Progenitor cell of endocrine pancreas (in vitro differentiated cells): ENCODE results near the gene AQP7. TPM values are rescaled to one million over a fixed set of nuclear protein-coding genes. Genes with fewer than 3 reads are reported as not detected.

ENCODE experiments used
- DNase-seq: peaks from one replicate; pipeline ENCODE4 v3.0.0; 2021; ENCODE audit warnings: low spot score; ENCODE audit not compliant: unreplicated experiment
- H3K27ac Mint-ChIP-seq: 2 replicates; pipeline ENCODE4 v1.8.0; 2021; ENCODE audit warnings: mild to moderate bottlenecking, moderate library complexity, mixed read lengths
- H3K27me3 Mint-ChIP-seq: 2 replicates; pipeline ENCODE4 v1.8.0; 2021; ENCODE audit warnings: mixed read lengths
- H3K36me3 Mint-ChIP-seq: 2 replicates; pipeline ENCODE4 v1.8.0; 2022; ENCODE audit warnings: mixed read lengths; ENCODE audit not compliant: insufficient read depth
- H3K4me1 Mint-ChIP-seq: 2 replicates; pipeline ENCODE4 v1.8.0; 2021; ENCODE audit warnings: low read depth, mixed read lengths
- H3K4me3 Mint-ChIP-seq: 2 replicates; pipeline ENCODE4 v1.8.0; 2021; ENCODE audit warnings: low read depth, mild to moderate bottlenecking, moderate library complexity, mixed read lengths
- H3K9me3 Mint-ChIP-seq: 2 replicates; pipeline ENCODE4 v1.8.0; 2021; ENCODE audit warnings: low read depth, mixed read lengths
- total RNA-seq: library from RNA; stranded (reverse); gene quantifications from 2 replicates; pipeline ENCODE4 v1.2.1, GENCODE V29; 2021
- TF ChIP-seq, protein P1 (sequence below): fragments of 200-600 bp; sonication (generic); IDR thresholded peaks from one replicate; pipeline ENCODE4 v1.5.0; 2021; ENCODE audit warnings: antibody characterized with exemption, mild to moderate bottlenecking; ENCODE audit not compliant: unreplicated experiment

The AQP7 gene
- total RNA-seq, 1 donor from 2014 or later, result 3.3 TPM

DNA sequence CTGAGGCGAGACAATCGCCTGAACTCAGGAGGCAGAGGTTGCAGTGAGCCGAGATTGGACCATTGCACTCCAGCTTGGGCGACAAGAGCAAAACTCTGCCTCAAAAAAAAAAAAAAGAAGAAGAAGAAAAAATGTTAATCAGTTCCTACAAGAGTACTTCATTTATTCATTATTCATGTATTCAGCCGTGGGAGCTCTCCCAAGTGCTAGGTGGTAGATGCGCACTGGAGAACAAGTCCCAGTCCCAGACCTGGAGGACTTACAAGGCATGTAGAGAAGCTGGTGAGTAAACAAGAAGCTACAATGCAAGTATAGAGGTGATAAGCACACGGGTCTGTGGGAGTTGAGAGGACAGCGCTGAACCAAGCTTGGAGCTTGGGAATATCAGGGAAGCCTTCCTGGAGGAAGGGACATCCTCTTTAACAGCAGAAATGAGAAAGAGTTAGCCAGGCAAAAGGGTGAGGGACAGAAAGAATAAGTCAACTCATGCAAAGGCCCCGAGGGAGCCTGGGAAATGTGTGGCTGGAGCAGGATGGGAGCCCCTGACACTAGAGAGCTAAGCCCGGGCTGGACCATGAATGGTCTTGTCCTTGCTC, 17.4 kb upstream of the AQP7 start:
- no peaks in the 10 kb centered on the region for H3K36me3 Mint-ChIP-seq
- TF ChIP-seq, protein P1, sequence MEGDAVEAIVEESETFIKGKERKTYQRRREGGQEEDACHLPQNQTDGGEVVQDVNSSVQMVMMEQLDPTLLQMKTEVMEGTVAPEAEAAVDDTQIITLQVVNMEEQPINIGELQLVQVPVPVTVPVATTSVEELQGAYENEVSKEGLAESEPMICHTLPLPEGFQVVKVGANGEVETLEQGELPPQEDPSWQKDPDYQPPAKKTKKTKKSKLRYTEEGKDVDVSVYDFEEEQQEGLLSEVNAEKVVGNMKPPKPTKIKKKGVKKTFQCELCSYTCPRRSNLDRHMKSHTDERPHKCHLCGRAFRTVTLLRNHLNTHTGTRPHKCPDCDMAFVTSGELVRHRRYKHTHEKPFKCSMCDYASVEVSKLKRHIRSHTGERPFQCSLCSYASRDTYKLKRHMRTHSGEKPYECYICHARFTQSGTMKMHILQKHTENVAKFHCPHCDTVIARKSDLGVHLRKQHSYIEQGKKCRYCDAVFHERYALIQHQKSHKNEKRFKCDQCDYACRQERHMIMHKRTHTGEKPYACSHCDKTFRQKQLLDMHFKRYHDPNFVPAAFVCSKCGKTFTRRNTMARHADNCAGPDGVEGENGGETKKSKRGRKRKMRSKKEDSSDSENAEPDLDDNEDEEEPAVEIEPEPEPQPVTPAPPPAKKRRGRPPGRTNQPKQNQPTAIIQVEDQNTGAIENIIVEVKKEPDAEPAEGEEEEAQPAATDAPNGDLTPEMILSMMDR, result no peak
- H3K4me3 Mint-ChIP-seq, result no peak overlapping the region
- peak overlapping the region; percentile 3 for H3K27ac Mint-ChIP-seq
- no peaks in the 10 kb centered on the region for H3K27me3 Mint-ChIP-seq
- H3K9me3 Mint-ChIP-seq, result no peaks in the 10 kb centered on the region
- H3K4me1 Mint-ChIP-seq, result peaks cover 17% of the 10 kb centered on the region
- no peak for DNase-seq

DNA sequence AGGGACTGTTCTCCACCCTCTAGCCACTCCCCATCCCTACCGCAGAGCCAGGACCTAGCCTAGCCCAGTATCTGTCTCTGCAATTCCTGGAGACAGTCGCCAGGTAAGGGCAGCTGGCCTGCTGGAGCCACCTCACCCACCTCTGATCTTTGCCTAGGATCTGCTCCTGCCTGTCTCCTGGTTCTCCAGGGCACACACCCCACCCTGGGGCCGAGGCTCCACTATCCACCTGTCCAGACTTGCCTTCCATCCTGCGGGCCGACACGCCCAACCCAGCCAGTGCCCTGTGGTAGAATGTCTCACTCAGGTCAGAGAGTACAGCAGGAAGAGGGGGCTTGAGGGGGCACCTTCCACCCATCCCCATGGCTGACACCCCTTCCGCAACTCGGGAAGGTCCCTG, 15.7 kb upstream of the AQP7 start:
- no peaks in the 10 kb centered on the region for H3K36me3 Mint-ChIP-seq
- H3K9me3 Mint-ChIP-seq, result no peaks in the 10 kb centered on the region
- H3K27me3 Mint-ChIP-seq, result no peaks in the 10 kb centered on the region
- no peak for DNase-seq
- no peak overlapping the region for H3K4me3 Mint-ChIP-seq
- H3K4me1 Mint-ChIP-seq, result peaks cover 19% of the 10 kb centered on the region
- H3K27ac Mint-ChIP-seq, result no peak overlapping the region
- TF ChIP-seq, protein P1, result no peak

- no peaks in the 10 kb centered on the region for H3K36me3 Mint-ChIP-seq
- no peaks in the 10 kb centered on the region for H3K9me3 Mint-ChIP-seq
- H3K27me3 Mint-ChIP-seq, result no peaks in the 10 kb centered on the region
- TF ChIP-seq, protein P1, result no peak
- H3K4me1 Mint-ChIP-seq, result peaks cover 19% of the 10 kb centered on the region
- DNase-seq, result no peak
- H3K4me3 Mint-ChIP-seq, result no peak overlapping the region
- H3K27ac Mint-ChIP-seq, result no peak overlapping the region
Measured at GRCh38 chr9:33416996-33417395, 14.6 kb upstream of the AQP7 start.

DNA sequence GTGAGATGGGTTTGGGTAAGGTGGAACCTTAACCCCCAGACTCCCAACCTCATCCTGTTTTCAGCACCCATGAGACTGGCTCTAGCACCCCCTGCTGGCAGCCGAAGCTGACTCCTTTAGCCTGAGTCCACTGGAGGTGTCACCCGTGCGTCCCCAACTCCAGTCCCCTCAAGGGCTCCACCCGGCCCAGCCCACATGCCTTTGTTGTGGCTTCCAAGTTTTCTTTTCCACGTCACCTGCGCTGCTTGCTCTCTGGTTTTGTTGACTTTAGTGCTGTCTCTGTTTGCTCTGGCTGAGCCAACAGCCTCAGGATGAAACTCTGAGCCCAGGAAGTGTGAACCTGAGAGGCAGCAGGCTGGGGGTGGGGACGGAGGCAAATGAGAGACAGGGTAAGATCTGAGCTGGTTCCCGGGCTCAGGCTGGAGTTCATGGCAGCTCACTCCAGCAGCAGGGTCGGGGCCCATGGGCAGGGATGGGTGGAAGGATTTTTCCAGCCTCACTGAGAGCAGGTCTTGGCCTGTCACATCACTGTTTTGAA, 13.2 kb upstream of the AQP7 start:
- no peaks in the 10 kb centered on the region for H3K27me3 Mint-ChIP-seq
- peak; percentile 71 for DNase-seq
- H3K9me3 Mint-ChIP-seq, result no peaks in the 10 kb centered on the region
- TF ChIP-seq, protein P1, result peak; percentile 78
- peaks cover 19% of the 10 kb centered on the region for H3K4me1 Mint-ChIP-seq
- H3K36me3 Mint-ChIP-seq, result no peaks in the 10 kb centered on the region
- peak overlapping the region; percentile 92 for H3K27ac Mint-ChIP-seq
- no peak overlapping the region for H3K4me3 Mint-ChIP-seq

DNA sequence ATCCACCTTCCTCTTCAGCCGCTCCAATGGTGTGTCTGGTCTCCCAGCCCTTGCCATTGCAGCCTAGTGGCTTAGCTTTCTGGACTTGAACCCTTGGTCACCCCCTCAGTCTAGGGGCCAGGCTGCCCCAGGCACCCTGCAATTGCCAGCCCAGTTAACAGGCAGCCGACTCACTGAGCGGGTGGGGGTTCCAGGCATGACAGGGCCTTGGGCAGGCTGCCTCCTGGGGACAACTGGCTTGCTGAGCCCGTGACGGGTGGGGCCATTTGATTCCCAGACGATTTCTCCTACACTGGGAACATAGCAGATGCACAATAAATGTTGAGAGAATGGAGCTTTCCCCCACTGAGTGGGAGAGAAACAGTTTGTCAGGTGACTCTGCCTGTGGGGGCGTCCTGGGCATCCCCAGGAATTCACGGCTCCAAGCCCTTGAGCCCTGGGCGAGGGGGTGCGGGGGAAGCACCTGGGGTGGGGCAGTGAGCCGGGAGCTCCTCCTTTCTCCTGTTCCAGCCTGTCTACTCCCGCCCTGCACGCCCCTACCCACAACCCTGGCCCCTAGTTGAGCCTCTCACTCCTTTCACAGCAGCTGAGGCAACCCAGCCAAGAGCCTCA, 12.6 kb upstream of the AQP7 start:
- H3K4me1 Mint-ChIP-seq, result peaks cover 19% of the 10 kb centered on the region
- H3K36me3 Mint-ChIP-seq, result no peaks in the 10 kb centered on the region
- no peaks in the 10 kb centered on the region for H3K27me3 Mint-ChIP-seq
- H3K27ac Mint-ChIP-seq, result peak overlapping the region; percentile 92
- H3K9me3 Mint-ChIP-seq, result no peaks in the 10 kb centered on the region
- no peak overlapping the region for H3K4me3 Mint-ChIP-seq
- TF ChIP-seq, protein P1, result no peak
- no peak for DNase-seq
